ENCODE measurements around the gene RNF227.

RNF227 gene

GRCh38 chr17:7888184-7888920, 27.7 kb downstream of the RNF227 start, which contains the start of gene CHD3:
Gene CHD3, plus strand, starts transcription at chr17:7888789. Its CDS starts 212 bp downstream, at chr17:7889001.
- peak; percentile 31 for ATAC-seq
- TF ChIP-seq PPARA (CRISPR knock-in tag; IDR thresholded peaks at IDR 0.05; ENCODE audit: borderline replicate concordance) (no peak), SNAI2 (CRISPR knock-in tag; IDR thresholded peaks at IDR 0.05) (no peak), ARNTL (CRISPR knock-in tag; IDR thresholded peaks at IDR 0.05; ENCODE audit: borderline replicate concordance, low read depth) (no peak), TOX (CRISPR knock-in tag; IDR thresholded peaks at IDR 0.05; ENCODE audit: borderline replicate concordance) (no peak), POU6F1 (CRISPR knock-in tag; IDR thresholded peaks at IDR 0.05; ENCODE audit: borderline replicate concordance, low read depth) (no peak), ZFP30 (CRISPR knock-in tag; IDR thresholded peaks at IDR 0.05) (no peak), ZNF8 (CRISPR knock-in tag; IDR thresholded peaks at IDR 0.05) (no peak), ISL1 (CRISPR knock-in tag; IDR thresholded peaks at IDR 0.05) (no peak), GLIS3 (CRISPR knock-in tag; IDR thresholded peaks at IDR 0.05) (no peak), CREB5 (CRISPR knock-in tag; IDR thresholded peaks at IDR 0.05; ENCODE audit: low read depth) (no peak)
- TF ChIP-seq, protein P1, sequence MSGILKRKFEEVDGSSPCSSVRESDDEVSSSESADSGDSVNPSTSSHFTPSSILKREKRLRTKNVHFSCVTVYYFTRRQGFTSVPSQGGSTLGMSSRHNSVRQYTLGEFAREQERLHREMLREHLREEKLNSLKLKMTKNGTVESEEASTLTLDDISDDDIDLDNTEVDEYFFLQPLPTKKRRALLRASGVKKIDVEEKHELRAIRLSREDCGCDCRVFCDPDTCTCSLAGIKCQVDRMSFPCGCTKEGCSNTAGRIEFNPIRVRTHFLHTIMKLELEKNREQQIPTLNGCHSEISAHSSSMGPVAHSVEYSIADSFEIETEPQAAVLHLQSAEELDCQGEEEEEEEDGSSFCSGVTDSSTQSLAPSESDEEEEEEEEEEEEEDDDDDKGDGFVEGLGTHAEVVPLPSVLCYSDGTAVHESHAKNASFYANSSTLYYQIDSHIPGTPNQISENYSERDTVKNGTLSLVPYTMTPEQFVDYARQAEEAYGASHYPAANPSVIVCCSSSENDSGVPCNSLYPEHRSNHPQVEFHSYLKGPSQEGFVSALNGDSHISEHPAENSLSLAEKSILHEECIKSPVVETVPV (CRISPR knock-in tag; IDR thresholded peaks at IDR 0.05) = no peak

- peak; percentile 84 for ATAC-seq
- no peak for TF ChIP-seq ARNTL (CRISPR knock-in tag; IDR thresholded peaks at IDR 0.05; ENCODE audit: borderline replicate concordance, low read depth)
- no peak for TF ChIP-seq ZNF70 (CRISPR knock-in tag; IDR thresholded peaks at IDR 0.05)
- no peak for TF ChIP-seq SNAI2 (CRISPR knock-in tag; IDR thresholded peaks at IDR 0.05)
- TF ChIP-seq RARB (CRISPR knock-in tag; IDR thresholded peaks at IDR 0.05) = no peak
- TF ChIP-seq TCF4 (CRISPR knock-in tag; IDR thresholded peaks at IDR 0.05; ENCODE audit: borderline replicate concordance) = no peak
- no peak for TF ChIP-seq POU6F1 (CRISPR knock-in tag; IDR thresholded peaks at IDR 0.05; ENCODE audit: borderline replicate concordance, low read depth)
- no peak for TF ChIP-seq ZNF565 (CRISPR knock-in tag; conservative IDR thresholded peaks at IDR 0.05; ENCODE audit: low read depth)
- no peak for TF ChIP-seq PPARA (CRISPR knock-in tag; IDR thresholded peaks at IDR 0.05; ENCODE audit: borderline replicate concordance)
- TF ChIP-seq ZNF8 (CRISPR knock-in tag; IDR thresholded peaks at IDR 0.05) = no peak
- no peak for TF ChIP-seq PATZ1 (CRISPR knock-in tag; IDR thresholded peaks at IDR 0.05; ENCODE audit: borderline replicate concordance)
- no peak for TF ChIP-seq TSHZ2 (CRISPR knock-in tag; IDR thresholded peaks at IDR 0.05)
- no peak for TF ChIP-seq BACH2 (CRISPR knock-in tag; IDR thresholded peaks at IDR 0.05; ENCODE audit: borderline replicate concordance)
- TF ChIP-seq CSDC2 (CRISPR knock-in tag; IDR thresholded peaks at IDR 0.05) = no peak
Observed at GRCh38 chr17:7887482-7888183, 28.5 kb downstream of the RNF227 start.

Data from SK-N-SH treated with all-trans-retinoic acid at 6 μM for 48 hours (cell line).